ENCODE data around the gene TTF1. TPM values are rescaled to one million over a fixed set of nuclear protein-coding genes. Genes with fewer than 3 reads are reported as not detected.

TTF1 gene
- total RNA-seq, 1 donor from 2014 or later: 12.3 TPM

- Histone ChIP-seq H3K4me1 (peaks cover 10% of the 10 kb centered on the region), H3K27ac (no peak overlapping the region), H3K27me3 (ENCODE audit: low read depth) (no peaks in the 10 kb centered on the region), H3K9me3 (no peaks in the 10 kb centered on the region), H3K36me3 (peaks cover 70% of the 10 kb centered on the region), H3K4me3 (no peak overlapping the region)
- no peak for ATAC-seq
- intact Hi-C loops (cut with DNase I): no loop called here
- TF ChIP-seq, protein P1, sequence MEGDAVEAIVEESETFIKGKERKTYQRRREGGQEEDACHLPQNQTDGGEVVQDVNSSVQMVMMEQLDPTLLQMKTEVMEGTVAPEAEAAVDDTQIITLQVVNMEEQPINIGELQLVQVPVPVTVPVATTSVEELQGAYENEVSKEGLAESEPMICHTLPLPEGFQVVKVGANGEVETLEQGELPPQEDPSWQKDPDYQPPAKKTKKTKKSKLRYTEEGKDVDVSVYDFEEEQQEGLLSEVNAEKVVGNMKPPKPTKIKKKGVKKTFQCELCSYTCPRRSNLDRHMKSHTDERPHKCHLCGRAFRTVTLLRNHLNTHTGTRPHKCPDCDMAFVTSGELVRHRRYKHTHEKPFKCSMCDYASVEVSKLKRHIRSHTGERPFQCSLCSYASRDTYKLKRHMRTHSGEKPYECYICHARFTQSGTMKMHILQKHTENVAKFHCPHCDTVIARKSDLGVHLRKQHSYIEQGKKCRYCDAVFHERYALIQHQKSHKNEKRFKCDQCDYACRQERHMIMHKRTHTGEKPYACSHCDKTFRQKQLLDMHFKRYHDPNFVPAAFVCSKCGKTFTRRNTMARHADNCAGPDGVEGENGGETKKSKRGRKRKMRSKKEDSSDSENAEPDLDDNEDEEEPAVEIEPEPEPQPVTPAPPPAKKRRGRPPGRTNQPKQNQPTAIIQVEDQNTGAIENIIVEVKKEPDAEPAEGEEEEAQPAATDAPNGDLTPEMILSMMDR (IDR thresholded peaks at IDR 0.05): no peak
- no peak for DNase-seq
Observed at GRCh38 chr9:132327537-132327936, 79.1 kb downstream of the TTF1 start.

Other genes starting within 250 kb of the TTF1 start
- 5.0 TPM for gene NTNG2, start 244.8 kb downstream of the TTF1 start, total RNA-seq
- gene SETX, start 51.9 kb downstream of the TTF1 start, total RNA-seq: 59.3 TPM
- gene CFAP77, start 3.4 kb upstream of the TTF1 start, total RNA-seq: 3.7 TPM
- gene BARHL1, start 175.8 kb upstream of the TTF1 start, total RNA-seq: not detected